Muscle of back (tissue), 10 donors: ENCODE measurements around the gene GRB7. TPM values are rescaled to one million over a fixed set of nuclear protein-coding genes. Genes with fewer than 3 reads are reported as not detected.

Experiments used
- polyA plus RNA-seq, 10 donors: library from polyadenylated mRNA; unstranded; fragments of 120-200 nt; gene quantifications; one replicate each; pipeline ENCODE4 v1.2.1, GENCODE V29; 2013; ENCODE audit not compliant: insufficient read length in 10 of 10

GRB7 gene
- polyA plus RNA-seq, 10 donors: 0.14 to 1.9 (median 0.42) TPM

Other genes starting within 250 kb of the GRB7 start
- under 1 TPM in 8 of 10 donors, not detected in 2; 0.01 to 0.22 (median 0.06) TPM for gene NEUROD2, start 130.0 kb upstream of the GRB7 start, polyA plus RNA-seq
- gene PPP1R1B, start 111.0 kb upstream of the GRB7 start, polyA plus RNA-seq: 1 to 10 TPM; 1.1 to 3.5 (median 2.3) TPM
- 10 to 100 TPM; 27.5 to 41.4 (median 31.6) TPM for gene STARD3, start 100.8 kb upstream of the GRB7 start, polyA plus RNA-seq
- 100 to 1,000 TPM; 193 to 440 (median 306) TPM for gene TCAP, start 72.6 kb upstream of the GRB7 start, polyA plus RNA-seq
- gene PNMT, start 69.5 kb upstream of the GRB7 start, polyA plus RNA-seq: 1 to 10 TPM; 2.1 to 5.8 (median 3.5) TPM
- gene PGAP3, start 49.9 kb upstream of the GRB7 start, polyA plus RNA-seq: 10 to 100 TPM; 15.5 to 19.4 (median 16.4) TPM
- 100 to 1,000 TPM in 9 of 10 donors, 10 to 100 TPM in 1; 77.8 to 147 (median 107) TPM for gene ERBB2, start 37.9 kb upstream of the GRB7 start, polyA plus RNA-seq
- gene MIEN1, start 7.4 kb upstream of the GRB7 start, polyA plus RNA-seq: 10 to 100 TPM; 15.2 to 23.7 (median 19.0) TPM
- 1 to 10 TPM in 1 of 10 donors, under 1 TPM in 9; 0.08 to 2.1 (median 0.26) TPM for gene IKZF3, start 126.4 kb downstream of the GRB7 start, polyA plus RNA-seq
- under 1 TPM in 2 of 10 donors, not detected in 8; 0.11 to 0.20 TPM for gene ZPBP2, start 130.3 kb downstream of the GRB7 start, polyA plus RNA-seq
- 10 to 100 TPM in 4 of 10 donors, 1 to 10 TPM in 6; 4.3 to 16.2 (median 7.9) TPM for gene GSDMB, start 180.7 kb downstream of the GRB7 start, polyA plus RNA-seq
- gene ORMDL3, start 189.7 kb downstream of the GRB7 start, polyA plus RNA-seq: 10 to 100 TPM; 38.9 to 51.5 (median 46.2) TPM
- gene LRRC3C, start 189.8 kb downstream of the GRB7 start, polyA plus RNA-seq: not detected
- under 1 TPM in 8 of 10 donors, not detected in 2; 0.05 to 0.31 (median 0.13) TPM for gene GSDMA, start 225.1 kb downstream of the GRB7 start, polyA plus RNA-seq
- gene PSMD3, start 242.9 kb downstream of the GRB7 start, polyA plus RNA-seq: 10 to 100 TPM; 75.8 to 94.2 (median 84.8) TPM